Regular cardiac myocyte (primary cell): Measurements from ENCODE around the gene DUSP12. TPM values are rescaled to one million over a fixed set of nuclear protein-coding genes. Genes with fewer than 3 reads are reported as not detected.

ENCODE experiments used
- total RNA-seq: library from RNA; depleted of rRNA; stranded (reverse); fragments of >200 nt; gene quantifications from 2 replicates; pipeline ENCODE4 v1.2.3, GENCODE V29; 2014

Gene DUSP12
- 24.0 and 26.5 TPM in 2 replicates for total RNA-seq

GRCh38 chr1:161749509-161750407 lies at the start of gene DUSP12:
TSS of gene DUSP12 (plus strand) at chr1:161749786. CDS start at chr1:161749802, 16 bp downstream.

DNA sequence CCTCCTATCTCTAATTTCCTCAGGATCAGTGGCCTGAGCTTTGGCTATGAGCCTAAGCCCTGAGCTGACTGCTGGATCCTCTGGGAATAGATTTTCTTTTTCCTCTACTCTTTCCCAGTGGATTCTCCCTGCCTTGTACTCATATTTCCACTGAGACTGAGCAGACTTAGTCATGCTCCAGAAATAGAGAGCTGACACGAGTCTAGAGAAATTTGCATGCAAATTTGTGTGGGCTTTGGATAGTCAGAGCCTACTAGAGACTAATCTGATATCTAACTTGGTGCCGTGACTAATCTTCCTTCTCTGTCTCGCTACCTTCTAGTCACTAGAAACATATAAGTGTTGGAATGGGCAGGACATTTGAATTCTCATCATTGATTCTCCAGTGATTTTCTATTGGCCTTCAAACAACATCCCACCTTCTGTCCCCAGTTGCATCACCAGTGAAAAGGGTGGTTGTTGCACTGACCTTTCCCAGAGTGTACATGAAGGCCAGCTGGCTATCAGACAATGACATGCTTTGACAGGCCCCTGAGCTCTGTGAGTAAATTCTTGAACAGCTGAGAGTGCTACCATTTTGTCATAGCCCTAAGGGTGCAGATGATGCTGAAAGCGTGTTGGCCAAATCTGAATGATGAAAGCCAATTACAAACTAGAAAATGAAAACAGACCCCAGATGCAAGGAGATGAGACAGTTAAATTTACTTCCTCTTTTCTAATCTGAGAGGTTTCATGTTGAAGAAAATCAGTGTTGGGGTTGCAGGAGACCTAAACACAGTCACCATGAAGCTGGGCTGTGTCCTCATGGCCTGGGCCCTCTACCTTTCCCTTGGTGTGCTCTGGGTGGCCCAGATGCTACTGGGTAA lies 42.9 kb upstream of the DUSP12 start, which contains the start of gene FCRLA:
Gene FCRLA, plus strand, starts transcription at position 748 of the 866 bp plus-strand sequence. Its CDS starts 36 bp downstream, at position 784.

DNA sequence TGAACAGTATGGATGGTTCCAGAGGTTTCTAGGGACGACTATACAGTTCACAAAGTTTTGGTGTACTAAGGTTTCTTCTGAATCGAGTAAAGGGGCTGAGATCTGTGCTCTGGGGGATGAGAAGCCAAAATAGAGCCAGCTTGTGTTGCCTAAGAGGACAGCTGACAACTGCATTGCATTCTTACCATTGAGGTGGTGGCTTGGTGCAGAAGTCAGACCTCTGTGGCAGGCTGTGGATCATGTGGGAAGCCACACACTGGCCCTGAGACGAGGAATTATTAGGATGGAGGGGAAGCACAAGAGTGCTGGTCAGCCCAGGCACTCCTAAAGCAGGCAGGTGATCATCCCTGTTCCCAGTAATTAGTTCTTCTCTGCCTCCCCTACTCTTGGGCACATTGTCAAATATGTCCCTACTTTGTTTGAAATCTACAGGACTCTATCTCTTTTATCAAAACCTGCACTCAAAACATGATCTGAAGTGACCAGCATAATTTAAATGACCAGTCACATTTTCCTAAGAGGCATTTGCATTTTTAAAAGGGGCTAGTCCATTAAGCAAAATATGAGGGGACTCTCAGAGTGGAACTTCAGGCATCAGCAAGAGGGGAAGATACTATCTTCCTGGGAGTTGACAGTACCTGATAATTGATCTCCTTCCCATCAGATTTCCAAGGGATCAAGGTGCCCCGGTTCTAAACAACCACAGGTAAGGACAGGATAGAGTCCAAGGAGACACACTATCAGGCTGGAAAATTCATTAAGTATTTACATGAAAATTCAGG lies 28.4 kb upstream of the DUSP12 start, which contains the start of gene FCRLB:
Gene FCRLB, plus strand, starts transcription at position 589 of the 782 bp plus-strand sequence. CDS start 1,129 bp downstream, outside the sequence.

DNA sequence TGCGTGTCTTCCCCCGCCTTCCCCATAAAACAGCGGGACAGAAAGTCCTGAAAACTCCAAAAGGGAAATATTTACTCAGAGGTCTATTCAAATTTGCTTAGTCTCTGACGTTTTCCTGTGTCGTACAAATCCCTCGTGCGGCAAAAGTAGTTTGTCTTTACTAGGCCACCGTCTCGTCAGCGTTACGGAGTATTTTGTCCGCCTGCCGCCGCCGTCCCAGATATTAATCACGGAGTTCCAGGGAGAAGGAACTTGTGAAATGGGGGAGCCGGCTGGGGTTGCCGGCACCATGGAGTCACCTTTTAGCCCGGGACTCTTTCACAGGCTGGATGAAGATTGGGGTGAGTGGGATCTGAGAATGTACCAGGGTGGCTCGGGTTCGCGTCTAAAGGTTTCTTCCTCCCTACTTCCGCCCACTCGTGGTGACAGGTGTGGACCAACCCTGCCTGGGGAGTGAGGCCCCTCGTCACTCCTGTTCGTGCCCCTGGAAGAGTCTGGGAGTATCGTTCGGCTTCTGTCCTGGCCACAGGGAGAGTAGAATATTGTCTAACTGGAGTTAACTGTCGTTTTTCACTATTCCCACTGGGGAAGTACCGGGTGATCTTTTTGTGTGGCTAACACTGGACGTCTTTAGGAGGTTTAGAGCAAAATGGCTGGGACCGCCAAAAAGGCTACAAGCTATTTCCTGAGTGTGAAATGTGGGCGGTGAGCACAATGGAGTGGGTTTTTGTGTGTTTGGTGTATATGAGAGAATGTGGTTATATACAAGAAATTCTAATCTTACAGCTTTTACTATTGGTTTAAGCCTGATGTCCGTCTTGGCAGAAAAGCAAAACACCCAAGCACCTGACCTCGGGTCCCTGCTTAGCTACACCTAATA lies 16.8 kb downstream of the DUSP12 start, which contains the start of gene ATF6:
Gene ATF6, plus strand, starts transcription at position 219 of the 880 bp plus-strand sequence. Its CDS starts 41 bp downstream, at position 260.

Other genes with a start within 250 kb of the DUSP12 start
- gene FCGR2A, start 244.3 kb upstream of the DUSP12 start, total RNA-seq = under 0.01 and 0.28 TPM in 2 replicates
- 0.96 and 2.3 TPM in 2 replicates for gene HSPA6, start 225.2 kb upstream of the DUSP12 start, total RNA-seq
- not detected in 2 replicates for gene FCGR3A, start 200.0 kb upstream of the DUSP12 start, total RNA-seq
- gene FCGR3B, start 118.6 kb upstream of the DUSP12 start, total RNA-seq = not detected in 2 replicates
- gene FCGR2B, start 86.6 kb upstream of the DUSP12 start, total RNA-seq = not detected in 2 replicates
- 1.7 and 2.3 TPM in 2 replicates for gene FCRLA, start 42.6 kb upstream of the DUSP12 start, total RNA-seq
- 3.1 and 3.8 TPM in 2 replicates for gene FCRLB, start 28.2 kb upstream of the DUSP12 start, total RNA-seq
- gene ATF6, start 16.5 kb downstream of the DUSP12 start, total RNA-seq = 23.2 and 27.6 TPM in 2 replicates